NCI-H2081 (cell line): Measurements from ENCODE around the gene CFAP410.
"Not testable (repeated sequence)": the region's sequence is repeated elsewhere in the genome, so short reads cannot be mapped to it uniquely, and the experiment has no call there.

Source experiments
- DNase-seq, 2 experiments: peaks; one replicate each; lab custom pipeline; 2025; lab: John Stamatoyannopoulos, UW

Gene CFAP410

DNA sequence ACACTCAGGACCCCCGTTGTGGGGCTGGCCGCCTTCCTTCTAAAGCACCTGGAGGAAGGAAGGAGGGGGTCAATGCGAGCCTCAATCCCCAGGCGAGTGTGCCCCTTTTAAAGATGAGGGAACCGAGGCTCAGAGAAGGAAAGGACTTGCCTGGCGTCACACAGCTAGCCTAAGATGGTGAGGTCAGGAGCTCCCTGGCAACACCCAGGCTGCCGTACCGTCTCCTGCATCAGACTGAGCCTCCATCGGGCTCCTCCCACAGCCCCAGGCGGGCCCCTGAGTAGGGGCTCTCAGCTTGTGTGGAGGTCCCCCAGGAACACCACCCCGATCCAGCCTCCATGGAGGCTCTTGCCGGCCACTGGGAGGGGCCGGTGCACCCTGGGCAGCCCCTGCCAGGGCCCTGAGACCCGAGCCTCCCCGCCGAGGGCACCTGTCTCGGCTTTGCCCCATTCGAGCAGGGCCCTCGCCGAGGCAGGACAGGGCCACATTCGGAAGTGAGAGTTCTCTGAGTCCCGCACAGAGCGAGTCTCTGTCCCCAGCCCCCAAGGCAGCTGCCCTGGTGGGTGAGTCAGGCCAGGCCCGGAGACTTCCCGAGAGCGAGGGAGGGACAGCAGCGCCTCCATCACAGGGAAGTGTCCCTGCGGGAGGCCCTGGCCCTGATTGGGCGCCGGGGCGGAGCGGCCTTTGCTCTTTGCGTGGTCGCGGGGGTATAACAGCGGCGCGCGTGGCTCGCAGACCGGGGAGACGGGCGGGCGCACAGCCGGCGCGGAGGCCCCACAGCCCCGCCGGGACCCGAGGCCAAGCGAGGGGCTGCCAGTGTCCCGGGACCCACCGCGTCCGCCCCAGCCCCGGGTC is 53.8 kb downstream of the CFAP410 start, which contains the start of gene AIRE:
TSS of gene AIRE (plus strand) at position 739 of the 855 bp plus-strand sequence. CDS start 131 bp downstream, outside the sequence.
- DNase-seq: no peak

- no peak for DNase-seq
These were observed 55.2 kb downstream of the CFAP410 start for GRCh38 chr21:44283948-44284347.

DNA sequence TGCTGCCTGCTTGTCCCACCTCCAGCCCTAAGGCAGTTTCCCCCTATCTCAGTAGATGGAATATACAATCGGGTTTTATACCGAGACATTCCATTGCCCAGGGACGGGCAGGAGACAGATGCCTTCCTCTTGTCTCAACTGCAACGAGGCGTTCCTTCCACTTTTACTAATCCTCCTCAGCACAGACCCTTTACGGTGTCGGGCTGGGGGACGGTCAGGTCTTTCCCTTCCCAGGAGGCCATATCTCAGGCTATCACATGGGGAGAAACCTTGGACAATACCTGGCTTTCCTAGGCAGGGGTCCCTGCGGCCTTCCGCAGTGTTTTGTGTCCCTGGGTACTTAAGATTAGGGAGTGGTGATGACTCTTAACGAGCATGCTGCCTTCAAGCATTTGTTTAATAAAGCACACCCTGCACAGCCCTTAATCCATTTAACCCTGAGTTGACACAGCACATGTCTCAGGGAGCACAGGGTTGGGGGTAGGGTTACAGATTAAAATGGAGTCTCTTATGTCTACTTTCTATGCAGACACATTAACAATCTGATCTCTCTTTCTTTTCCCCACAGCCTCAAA is 55.9 kb downstream of the CFAP410 start:
- not testable (repeated sequence) for DNase-seq

DNA sequence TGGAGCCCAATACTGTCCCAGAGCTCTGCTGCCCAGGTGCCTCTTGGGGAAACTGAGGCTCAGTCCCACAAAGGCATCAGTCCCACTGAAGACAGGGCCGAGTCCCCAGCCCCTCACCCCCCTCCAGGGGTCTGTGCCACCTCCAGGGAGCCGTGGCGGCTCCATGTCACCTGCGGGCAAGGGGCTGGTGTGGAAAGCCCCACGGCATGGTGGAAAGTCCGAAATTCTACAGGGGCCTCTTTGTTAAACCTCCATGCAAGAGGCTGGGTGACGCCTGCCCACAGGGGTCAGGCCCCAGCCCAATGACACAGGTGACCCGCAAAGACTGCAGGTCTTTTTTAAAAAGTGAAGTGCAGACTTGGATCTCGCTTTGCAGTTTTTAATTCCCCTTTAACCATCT is 56.8 kb downstream of the CFAP410 start:
- DNase-seq: no peak

DNA sequence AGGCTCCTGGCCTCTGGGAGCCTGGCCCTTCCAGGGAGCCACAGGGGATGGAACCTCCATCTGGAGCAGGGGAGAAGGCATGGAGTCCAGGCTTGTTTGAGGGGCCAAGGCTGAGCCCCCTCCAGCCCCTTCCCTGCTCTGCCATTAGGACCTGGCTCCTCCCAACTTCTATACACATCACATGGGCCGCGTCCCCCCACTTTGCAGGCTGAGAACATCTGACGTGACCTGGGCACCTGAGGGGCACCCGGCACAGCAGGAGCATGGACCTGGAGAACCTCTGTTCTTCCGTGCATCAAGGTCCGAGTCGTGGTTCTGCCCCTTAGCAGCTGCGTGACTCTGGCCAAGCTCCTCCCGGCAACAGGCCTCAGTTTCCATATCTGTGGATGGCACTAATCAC is 57.4 kb downstream of the CFAP410 start:
- no peak for DNase-seq

DNA sequence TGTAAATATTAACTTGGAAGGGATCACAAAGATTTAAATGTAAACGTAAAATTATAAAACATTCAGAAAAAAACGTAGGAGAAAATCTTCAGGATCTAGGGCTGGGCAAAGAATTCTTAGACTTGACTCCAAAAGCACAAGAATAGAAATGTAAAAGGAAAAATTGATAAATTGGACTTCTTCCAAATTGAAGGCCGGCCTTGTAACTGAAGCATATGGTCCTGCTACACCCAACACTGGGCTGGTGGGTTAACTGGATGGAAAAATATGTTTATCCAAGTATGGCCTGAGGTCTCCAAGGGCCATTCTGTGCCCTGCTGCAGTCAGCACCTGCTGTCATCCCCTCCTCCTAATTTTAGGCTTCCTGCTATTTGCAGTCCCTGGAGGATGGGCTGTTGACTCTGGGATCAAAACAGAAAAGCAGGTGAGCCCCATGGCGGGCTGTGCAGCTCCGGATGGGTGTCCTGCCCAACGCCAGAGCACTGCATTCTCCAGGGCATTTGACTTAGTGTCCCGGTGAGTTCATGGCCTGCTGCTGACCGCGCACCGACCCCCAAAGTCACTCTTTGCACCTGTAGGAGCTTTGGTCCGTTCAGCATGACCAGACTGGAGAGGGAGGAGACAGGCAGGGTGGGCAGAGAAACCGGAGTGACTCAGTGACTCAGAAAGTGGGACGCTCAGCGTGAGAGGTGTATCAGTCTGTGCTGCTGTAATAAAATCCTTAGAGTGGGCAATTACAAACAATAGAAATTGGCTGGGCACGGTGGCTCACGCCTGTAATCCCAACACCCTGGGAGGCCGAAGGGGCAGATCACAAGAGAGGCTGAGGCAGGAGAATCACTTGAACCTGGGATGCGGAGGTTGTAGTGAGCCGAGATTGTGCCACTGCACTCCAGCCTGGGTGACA is 59.6 kb downstream of the CFAP410 start:
- DNase-seq: peak in 1 of 2 experiments; percentile 9
